GM18502 (cell line): ENCODE measurements around the gene COL6A1.

Experiments used
- ATAC-seq: cut with Tn5 transposase; IDR thresholded peaks from one replicate; pipeline ENCODE4 v1.9.1; 2021; ENCODE audit warnings: mild to moderate bottlenecking; ENCODE audit not compliant: unreplicated experiment, poor library complexity

The COL6A1 gene

DNA sequence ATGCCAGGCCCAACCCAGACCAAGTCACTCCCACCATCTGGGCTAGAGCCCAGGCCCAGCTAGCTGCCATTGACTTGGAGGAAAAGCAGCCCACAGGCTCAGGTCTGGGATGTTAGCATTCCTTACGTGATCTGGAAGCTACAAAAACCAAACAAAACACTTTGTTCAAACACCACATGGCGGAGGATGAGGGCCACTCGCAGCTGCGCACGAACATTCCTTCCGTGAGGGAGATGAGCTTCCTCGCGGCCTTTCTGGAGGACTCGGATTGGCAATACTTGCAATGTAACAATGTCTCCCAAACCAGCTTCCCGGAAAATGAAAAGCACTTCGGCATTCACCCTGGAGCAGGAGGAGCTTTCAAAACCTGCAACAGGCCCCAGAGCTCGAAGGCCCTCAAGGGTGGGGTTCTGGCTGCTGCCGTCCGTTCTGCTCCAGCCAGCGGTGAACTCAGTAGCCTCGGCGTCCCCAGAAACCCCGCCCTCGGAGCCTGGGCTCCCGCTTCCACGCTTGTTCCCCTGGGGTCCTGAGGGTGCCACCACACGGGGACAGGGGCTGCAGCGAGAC, 40.5 kb downstream of the COL6A1 start:
- ATAC-seq: no peak

DNA sequence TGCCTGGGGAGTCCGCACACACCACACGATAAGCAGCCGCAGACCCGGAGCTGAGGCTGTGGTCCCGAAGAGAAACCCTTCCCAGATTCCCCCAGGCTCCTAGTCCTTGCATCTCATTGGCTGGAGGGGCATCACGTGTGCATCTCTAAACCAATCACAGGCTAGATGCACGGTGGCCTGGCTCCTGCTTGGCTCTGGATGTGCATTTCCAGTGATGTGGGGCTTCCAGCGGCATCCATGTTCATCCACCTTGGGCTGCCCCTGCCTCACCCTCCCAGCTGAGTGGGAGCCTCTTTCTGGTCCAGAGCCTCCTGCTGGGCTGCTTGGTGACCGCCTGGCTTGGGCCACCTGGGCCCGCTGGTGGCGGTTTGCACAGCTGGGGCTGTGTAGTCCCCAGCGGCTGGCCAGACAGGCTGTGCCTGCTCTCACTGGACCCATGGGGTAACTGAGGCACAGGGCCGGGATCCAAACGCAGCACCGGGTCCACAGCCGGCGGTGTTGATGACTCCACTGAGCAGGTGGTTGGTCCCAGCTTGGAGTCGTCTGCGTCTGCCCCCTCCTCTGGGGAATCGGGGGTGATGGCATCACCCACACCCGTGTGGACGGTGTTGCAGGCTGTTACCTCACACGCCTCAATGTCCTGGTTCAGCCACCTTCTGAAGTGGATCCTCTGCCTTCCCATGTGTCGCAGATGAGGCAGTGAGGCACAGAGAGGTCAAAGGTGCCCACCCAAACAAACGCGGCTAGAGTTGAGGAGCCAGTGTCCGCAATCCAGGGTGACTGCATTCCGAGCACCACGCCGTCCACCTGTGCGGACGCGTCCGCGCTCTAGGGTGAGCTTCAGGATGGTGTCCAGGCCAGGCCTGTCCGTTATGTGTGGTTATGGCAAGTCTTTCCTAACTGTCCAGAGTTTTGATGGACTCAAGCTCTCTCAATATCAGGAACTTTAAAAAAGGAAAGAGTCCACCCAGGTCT, 41.3 kb downstream of the COL6A1 start:
- no peak for ATAC-seq

DNA sequence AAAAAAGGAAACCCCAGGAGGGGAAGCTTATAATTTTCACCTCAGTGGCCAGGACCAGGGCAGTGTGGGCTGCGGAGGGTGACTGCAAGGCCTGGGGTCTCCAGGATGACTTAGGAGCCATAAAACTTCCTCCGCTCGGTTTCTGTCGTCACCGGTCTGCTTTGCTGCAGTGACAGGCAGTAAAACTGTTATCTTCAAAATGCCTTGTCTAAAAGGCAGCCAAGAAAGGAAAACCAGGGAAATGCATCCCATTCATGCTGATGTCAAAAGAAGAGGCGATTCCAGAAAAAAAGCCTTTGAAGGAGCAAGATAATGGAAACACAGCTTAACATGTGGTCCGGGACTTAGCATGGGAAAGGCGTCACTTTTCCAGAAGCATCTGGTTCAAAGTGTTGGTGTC, 42.0 kb downstream of the COL6A1 start:
- no peak for ATAC-seq

DNA sequence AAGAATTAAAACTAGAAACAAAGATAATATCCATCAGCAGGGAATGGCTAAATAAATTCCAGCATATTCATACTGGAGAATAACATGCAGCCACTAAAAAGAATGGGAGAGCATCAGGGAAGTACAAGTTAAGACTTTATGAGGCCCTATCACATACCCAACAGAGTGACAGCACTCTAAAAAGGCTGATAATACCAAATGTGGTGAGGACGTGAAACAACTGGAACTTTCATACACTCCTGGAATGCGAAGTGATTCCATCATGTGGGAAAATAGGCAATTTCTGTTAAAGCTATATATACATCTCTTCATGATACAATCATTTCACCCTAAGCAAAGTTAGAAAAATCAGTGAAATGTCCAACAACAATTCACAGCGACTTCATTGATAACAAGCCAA, 42.6 kb downstream of the COL6A1 start:
- no peak for ATAC-seq

DNA sequence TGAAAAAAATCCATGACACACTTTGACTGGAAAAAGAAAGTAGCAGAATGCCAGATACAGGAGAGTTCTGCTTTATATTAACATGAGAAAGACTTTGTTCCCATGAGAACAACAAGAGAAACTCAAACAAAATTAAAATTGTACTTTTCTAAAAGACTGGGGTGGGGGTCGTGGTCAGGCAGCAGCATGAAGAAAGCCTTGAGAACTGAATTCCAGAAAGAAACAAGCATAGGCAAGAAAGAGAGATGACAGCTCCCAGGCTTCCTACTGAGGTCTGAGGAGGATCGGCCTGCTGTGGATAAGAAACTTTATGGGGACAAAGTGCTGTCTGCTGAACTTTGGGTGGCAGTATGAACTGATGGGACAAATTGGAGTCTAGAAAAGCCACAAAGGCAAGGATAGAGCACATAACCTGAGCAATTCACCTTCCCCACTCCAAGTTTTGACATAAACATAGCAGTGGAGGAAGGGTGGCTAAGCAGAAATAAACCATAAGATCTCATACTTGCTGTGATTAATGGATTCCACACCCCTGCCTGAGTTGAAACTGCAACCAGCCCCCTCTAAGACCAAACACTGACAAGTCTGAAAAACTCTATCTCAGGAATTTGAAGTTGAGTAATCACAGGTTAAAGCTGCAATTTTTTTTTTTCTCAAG, 43.7 kb downstream of the COL6A1 start:
- ATAC-seq: no peak

DNA sequence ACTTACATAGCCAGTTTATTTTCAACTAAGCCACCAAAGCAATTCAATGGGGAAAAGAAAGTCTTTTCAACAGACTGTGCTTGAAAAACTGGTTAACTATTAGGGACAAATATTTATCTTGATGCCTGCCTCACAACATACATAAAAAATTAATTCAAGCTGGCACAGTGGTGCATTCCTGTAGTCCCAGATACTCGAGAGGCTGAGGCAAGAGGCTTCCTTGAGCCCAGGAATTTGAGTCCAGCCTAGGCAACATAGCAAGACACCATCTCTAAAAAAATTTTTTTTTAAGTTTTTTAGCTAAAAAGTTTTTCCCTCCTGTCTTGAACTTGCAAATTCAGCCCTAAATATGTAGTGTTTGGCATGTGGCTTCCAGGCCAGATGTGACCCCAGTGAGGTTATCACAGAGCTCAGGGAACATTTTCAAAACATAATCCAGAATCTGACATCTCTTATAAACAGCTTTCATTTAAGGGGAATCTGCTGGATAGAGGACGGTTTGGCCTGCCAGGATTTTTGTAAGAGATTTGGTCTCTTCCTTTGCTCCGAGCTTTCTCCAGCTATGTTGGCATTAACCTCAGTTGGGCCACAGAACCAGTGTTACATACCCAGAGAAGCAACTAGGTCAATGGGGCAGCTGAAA, 46.4 kb downstream of the COL6A1 start:
- ATAC-seq: no peak

DNA sequence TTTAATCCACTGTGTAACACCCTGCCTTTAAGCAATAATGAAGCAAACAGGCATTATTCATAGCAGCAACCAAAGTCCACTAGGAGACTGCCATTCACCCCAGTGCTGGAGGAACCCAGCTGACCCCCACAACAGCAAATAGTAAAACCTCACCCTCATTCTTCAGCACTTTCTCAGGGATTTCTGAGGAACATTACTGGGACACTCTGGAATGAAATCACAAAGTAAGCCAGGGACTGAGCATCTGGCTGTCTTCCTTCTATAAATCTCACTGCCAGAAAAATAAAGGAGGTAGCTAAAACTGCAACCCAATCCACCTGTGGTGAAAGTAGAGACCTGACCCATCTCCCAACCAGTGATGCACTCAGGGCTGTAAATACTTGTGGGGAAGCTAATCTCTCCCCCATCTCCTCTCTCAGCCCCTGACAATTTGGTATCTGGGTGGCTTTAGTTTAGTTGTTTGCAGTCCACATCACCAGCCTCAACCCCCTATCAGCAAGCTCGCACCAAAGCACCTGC, 47.1 kb downstream of the COL6A1 start:
- ATAC-seq: no peak

DNA sequence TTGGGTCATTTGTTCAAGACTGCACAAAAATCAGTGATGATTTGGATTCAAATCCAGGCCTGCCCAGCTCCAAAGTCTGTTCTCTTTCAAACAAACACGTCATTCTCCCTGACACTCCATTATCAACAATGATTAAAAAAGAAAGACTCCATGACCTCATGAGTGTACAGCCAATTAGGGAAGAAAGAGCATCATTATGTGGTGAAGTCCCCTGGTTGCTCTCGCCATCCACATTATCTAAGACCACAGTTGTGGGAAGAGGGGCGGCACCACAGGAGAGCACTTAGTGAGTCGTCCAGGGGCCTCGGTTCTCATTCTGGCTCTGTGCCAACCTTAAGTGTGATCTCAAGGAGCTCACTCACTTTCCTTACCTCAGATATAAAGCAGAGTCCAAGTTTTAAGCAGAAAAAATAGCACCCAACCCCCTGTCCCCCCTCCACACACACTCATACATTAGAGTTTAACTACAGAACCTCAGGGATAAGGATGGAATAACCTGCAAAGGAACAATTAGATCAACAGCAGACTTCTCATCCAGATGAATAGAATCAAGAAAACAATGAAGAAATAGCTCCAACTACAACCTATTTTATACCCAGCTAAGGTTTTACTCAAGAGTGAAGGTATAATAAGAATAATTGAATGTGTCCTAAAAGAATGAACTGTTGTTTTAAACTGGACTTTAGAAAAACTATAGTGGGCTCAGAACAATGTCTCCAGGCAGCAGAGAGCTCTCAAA, 47.8 kb downstream of the COL6A1 start:
- no peak for ATAC-seq

DNA sequence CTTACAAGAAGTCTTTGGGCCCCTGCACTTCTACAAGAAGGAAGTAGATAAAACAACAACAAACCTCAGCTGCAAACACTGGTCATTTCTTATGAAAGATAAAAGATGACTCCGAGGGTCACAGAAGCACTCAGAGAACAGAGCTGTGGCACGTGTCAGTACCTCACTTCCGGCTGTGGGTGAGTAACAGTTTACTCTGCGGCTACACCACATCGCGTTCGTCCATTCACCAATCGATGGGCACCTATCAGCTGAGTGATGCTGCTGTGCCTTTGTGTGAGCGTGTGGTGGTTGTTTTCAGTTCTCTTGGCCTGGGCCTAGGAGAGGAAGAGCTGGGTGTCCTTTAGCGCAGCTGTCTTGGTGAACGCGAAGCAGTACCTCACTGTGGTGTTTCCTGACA, 49.9 kb downstream of the COL6A1 start:
- no peak for ATAC-seq

GRCh38 chr21:46032100-46032499, 50.5 kb downstream of the COL6A1 start:
- ATAC-seq: no peak

DNA sequence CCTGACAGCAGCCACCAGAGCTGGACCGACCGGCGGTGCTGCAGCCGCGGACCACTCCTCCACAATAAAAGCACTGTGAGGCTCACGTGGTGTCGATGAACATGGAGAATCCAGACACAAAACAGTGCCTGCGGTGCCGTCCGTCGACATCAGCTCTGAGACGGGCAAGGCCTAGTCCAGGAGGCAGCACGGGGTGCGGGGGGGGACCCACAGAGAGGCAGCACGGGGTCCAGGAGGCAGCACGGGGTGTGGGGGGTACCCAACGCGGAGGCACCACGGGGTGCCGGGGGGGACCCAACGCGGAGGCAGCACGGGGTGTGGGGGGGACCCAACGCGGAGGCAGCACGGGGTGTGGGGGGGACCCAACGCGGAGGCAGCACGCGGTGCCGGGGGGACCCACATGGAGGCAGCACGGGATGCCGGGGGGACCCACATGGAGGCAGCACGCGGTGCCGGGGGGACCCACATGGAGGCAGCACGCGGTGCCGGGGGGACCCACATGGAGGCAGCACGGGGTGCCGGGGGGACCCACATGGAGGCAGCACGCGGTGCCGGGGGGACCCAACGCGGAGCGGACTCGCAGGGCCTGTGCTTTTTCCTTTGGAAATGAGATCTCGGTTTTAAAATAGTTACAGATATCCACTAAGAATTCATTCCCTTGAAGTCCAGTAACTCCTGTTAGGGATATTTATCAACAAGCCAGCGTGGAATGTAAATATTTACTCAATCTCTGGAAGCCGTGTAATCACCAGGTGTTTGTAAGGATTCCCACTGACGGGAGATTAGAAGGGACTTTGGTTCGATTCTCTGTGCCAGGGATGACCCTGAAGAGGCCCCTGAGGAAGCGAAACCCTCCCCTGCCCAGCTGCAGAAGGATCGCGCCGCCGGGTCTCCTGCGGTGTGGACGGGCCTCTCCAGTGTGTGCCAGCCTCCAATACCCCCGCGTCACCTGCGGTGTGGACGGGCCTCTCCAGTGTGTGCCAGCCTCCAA, 52.1 kb downstream of the COL6A1 start:
- no peak for ATAC-seq

- ATAC-seq: no peak
Measured at GRCh38 chr21:46035809-46036695, 54.5 kb downstream of the COL6A1 start.

DNA sequence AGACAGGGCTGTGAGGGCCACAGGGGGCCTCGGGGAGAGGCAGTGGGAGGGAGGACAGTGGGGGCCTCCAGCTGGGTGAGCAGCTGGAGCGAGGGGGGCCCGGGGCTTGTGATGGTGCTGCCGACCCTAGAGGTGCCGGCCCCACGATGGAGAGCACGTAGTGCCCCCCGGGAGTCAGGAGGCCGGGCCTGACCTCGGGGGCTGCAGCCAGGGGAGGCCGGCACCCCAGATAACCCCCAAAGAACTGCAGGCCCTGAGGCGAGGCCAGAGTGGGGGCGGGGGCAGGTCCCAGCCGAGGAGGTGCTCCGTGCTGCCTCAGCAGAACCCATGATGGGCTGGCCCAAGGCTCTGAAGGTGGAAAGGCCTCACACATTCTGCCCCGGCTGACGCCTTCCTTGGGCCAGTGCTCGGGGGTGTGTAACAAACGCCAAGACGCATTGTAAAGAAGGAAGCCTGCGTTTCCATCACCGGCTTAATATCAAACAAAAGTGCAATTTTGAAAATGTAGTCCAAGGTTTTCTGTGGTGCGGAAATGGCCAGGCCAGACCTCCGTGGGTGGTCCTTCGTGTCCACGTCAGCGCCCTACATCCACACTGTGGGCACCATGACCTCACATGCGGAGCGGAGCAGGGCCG, 55.2 kb downstream of the COL6A1 start:
- no peak for ATAC-seq

DNA sequence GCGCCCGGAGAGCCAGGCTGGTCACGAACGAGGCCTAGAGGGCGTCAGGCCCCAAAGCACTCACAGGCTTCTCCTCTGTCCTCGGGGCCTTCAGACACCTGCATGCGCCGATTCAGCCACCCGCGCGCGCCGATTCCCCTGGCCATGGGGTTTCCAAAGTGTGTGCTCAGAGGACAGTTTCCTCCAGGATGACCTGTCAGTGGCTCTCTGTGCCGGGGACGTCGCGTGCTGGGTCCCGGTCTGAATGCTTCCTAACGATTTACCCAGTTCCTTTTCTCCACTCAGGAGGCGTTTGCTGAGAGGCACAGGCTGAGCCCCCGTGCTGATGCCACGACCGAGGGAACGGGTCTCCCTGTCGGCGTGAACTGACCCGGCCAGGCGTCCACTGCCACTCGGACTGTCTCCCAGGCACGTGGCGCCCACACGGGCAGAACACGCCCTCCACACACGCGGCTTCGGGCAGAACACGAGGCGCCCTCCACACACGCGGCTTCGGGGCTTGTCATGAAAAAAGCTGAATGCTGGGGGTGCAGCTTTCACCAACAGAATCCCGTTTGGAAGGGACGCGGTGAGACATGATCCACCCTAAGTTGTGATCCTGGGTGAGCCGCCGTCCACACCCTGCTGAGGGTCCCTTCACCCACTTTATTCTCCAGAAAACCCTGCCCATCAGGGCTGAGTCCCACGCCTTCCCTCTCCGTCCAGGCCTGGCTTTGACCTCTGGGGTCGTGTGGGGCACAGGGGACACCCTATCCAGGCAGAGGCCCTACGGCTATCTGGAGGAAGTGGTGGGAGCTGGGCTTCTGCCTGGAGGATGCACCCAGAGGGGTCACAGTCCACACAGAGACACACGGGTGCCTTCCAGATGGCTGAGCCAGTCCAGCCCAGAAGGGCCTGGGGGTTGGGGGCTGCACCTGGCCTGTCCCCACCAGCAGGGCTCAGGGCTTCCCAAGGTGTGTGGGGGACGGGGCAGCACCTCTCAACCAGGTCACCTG, 56.1 kb downstream of the COL6A1 start:
- no peak for ATAC-seq

DNA sequence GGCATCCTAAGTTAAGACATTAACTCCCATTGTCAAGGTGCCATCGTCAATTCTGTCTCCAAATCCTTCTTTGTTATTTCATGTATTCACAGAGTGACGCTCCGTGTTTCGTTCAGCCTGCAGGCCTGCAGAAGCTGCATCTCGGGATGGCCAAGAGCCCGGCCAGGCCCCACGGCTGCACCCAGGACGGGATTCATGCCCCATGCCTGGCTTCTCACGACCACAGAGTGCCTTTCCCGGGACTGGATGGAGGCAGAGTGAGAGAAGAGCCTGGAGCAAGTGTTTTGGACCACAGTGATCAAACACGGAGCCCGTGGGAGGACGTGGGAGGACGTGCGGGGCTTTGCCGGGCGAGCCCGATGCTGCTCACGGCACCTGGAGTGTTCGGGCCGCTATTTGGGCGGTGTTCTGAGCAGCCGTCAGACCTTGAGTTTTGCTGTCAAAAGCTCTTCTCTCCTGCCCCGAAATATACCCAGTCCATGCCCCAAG, 56.8 kb downstream of the COL6A1 start:
- ATAC-seq: no peak

GRCh38 chr21:46038871-46039397, 57.4 kb downstream of the COL6A1 start:
- no peak for ATAC-seq
